Stimulated activated CD8-positive, alpha-beta memory T cell treated with anti-CD3 and anti-CD28 coated beads, Interleukin-12 subunit alpha, Interleukin-12 subunit beta, amount 100 ng/mL, for 4 hours (primary cell): ENCODE measurements around the gene VWA2.

Source experiments
- DNase-seq: peaks from one replicate; pipeline ENCODE4 v3.0.0-alpha.2; 2020; ENCODE audit warnings: low read depth

Gene VWA2

GRCh38 chr10:114239117-114239993 is at the start of gene VWA2:
Gene VWA2 (plus strand): TSS chr10:114239254. CDS start chr10:114248714, 9,460 bp downstream.
- no peak for DNase-seq

- DNase-seq = no peak
These were observed 49.4 kb upstream of the VWA2 start for GRCh38 chr10:114189700-114190099.

GRCh38 chr10:114195079-114195478 is 44.0 kb upstream of the VWA2 start:
- DNase-seq = no peak

- DNase-seq = no peak
These were observed 39.8 kb upstream of the VWA2 start for GRCh38 chr10:114199239-114199638.

GRCh38 chr10:114202812-114203211 is 36.2 kb upstream of the VWA2 start:
- DNase-seq = no peak

- no peak for DNase-seq
These were observed 32.2 kb upstream of the VWA2 start for GRCh38 chr10:114206902-114207301.

GRCh38 chr10:114207349-114207748 is 31.7 kb upstream of the VWA2 start:
- DNase-seq = no peak

GRCh38 chr10:114208351-114208750 is 30.7 kb upstream of the VWA2 start:
- DNase-seq = no peak

GRCh38 chr10:114212153-114212552 is 26.9 kb upstream of the VWA2 start:
- DNase-seq = no peak

- no peak for DNase-seq
These were observed 24.0 kb upstream of the VWA2 start for GRCh38 chr10:114215033-114215432.

- DNase-seq = no peak
These were observed 18.8 kb upstream of the VWA2 start for GRCh38 chr10:114220281-114220680.

- DNase-seq = no peak
These were observed 17.8 kb upstream of the VWA2 start for GRCh38 chr10:114221235-114221634.

- no peak for DNase-seq
These were observed 16.0 kb upstream of the VWA2 start for GRCh38 chr10:114223066-114223465.

GRCh38 chr10:114228156-114228555 is 10.9 kb upstream of the VWA2 start:
- DNase-seq = no peak

GRCh38 chr10:114232561-114233176 is 6.4 kb upstream of the VWA2 start:
- no peak for DNase-seq

GRCh38 chr10:114233482-114233881 is 5.6 kb upstream of the VWA2 start:
- no peak for DNase-seq

- no peak for DNase-seq
These were observed 4.9 kb upstream of the VWA2 start for GRCh38 chr10:114234132-114234531.

GRCh38 chr10:114239994-114240345 is 916 bp downstream of the VWA2 start:
- no peak for DNase-seq

GRCh38 chr10:114242235-114242634 is 3.2 kb downstream of the VWA2 start:
- no peak for DNase-seq

GRCh38 chr10:114243661-114244060 is 4.6 kb downstream of the VWA2 start:
- no peak for DNase-seq

GRCh38 chr10:114244126-114244525 is 5.1 kb downstream of the VWA2 start:
- DNase-seq = no peak

- DNase-seq = no peak
These were observed 6.2 kb downstream of the VWA2 start for GRCh38 chr10:114245121-114245791.

GRCh38 chr10:114246679-114247305 is 7.7 kb downstream of the VWA2 start:
- DNase-seq = no peak
